HepG2 (cell line): Measurements from ENCODE around the gene SERINC2.
A peak's percentile ranks its signal among the peaks of the same experiment; 100 is the strongest.

Experiments used
- AHR ChIP-seq: IDR thresholded peaks from 2 replicates; pipeline ENCODE4 v1.6.1; 2018; ENCODE audit warnings: missing genetic modification reagents, missing compliant biosample characterization
- ARID2 ChIP-seq: sonication (generic); formaldehyde crosslinking; IDR thresholded peaks from 2 replicates; pipeline ENCODE4 v1.8.1; 2022; ENCODE audit warnings: mild to moderate bottlenecking, missing genetic modification reagents, borderline replicate concordance
- ARNT ChIP-seq: fragments of 450-650 bp; IDR thresholded peaks from 2 replicates; pipeline ENCODE4 v1.6.1; 2017
- GATAD2A ChIP-seq: IDR thresholded peaks from 2 replicates; pipeline ENCODE4 v1.6.1; 2016
- IRF1 ChIP-seq: sonication (generic); formaldehyde crosslinking; IDR thresholded peaks from 2 replicates; pipeline ENCODE4 v1.4.0; 2020; ENCODE audit warnings: low read depth, mild to moderate bottlenecking, missing genetic modification reagents
- MTA3 ChIP-seq: sonication (generic); formaldehyde crosslinking; IDR thresholded peaks from 2 replicates; pipeline ENCODE4 v1.4.0; 2020; ENCODE audit warnings: missing genetic modification reagents
- NFE2L1 ChIP-seq: sonication (generic); formaldehyde crosslinking; IDR thresholded peaks from 2 replicates; pipeline ENCODE4 v1.4.0; 2020; ENCODE audit warnings: missing genetic modification reagents, mild to moderate bottlenecking, borderline replicate concordance
- RNF2 ChIP-seq: fragments of 450-650 bp; conservative IDR thresholded peaks from 2 replicates; pipeline ENCODE4 v1.6.1; 2016; ENCODE audit warnings: low read depth
- SCMH1 ChIP-seq: sonication (generic); formaldehyde crosslinking; IDR thresholded peaks from 2 replicates; pipeline ENCODE4 v1.9.0; 2021; ENCODE audit warnings: missing genetic modification reagents, mild to moderate bottlenecking, borderline replicate concordance
- ZNF274 ChIP-seq: sonication (generic); formaldehyde crosslinking; IDR thresholded peaks from 2 replicates; pipeline ENCODE4 v1.5.1; 2020; ENCODE audit warnings: mild to moderate bottlenecking, missing genetic modification reagents
- TF ChIP-seq, protein P1 (sequence below): sonication (generic); formaldehyde crosslinking; IDR thresholded peaks from 2 replicates; pipeline ENCODE4 v1.5.0; 2020; ENCODE audit warnings: mild to moderate bottlenecking, missing genetic modification reagents, moderate library complexity
- TF ChIP-seq, protein P2 (sequence below): sonication (generic); formaldehyde crosslinking; IDR thresholded peaks from 2 replicates; pipeline ENCODE4 v1.5.1; 2020; ENCODE audit warnings: missing genetic modification reagents, mild to moderate bottlenecking, borderline replicate concordance

GRCh38 chr1:31436596-31437432, 23.8 kb downstream of the SERINC2 start:
- no peak for TF ChIP-seq AHR (CRISPR knock-in tag)
- TF ChIP-seq ARID2 (CRISPR knock-in tag) = no peak
- no peak for TF ChIP-seq IRF1 (CRISPR knock-in tag)
- TF ChIP-seq NFE2L1 (CRISPR knock-in tag) = no peak
- TF ChIP-seq, protein P1, sequence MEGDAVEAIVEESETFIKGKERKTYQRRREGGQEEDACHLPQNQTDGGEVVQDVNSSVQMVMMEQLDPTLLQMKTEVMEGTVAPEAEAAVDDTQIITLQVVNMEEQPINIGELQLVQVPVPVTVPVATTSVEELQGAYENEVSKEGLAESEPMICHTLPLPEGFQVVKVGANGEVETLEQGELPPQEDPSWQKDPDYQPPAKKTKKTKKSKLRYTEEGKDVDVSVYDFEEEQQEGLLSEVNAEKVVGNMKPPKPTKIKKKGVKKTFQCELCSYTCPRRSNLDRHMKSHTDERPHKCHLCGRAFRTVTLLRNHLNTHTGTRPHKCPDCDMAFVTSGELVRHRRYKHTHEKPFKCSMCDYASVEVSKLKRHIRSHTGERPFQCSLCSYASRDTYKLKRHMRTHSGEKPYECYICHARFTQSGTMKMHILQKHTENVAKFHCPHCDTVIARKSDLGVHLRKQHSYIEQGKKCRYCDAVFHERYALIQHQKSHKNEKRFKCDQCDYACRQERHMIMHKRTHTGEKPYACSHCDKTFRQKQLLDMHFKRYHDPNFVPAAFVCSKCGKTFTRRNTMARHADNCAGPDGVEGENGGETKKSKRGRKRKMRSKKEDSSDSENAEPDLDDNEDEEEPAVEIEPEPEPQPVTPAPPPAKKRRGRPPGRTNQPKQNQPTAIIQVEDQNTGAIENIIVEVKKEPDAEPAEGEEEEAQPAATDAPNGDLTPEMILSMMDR = no peak
- TF ChIP-seq SCMH1 (CRISPR knock-in tag) = no peak
- TF ChIP-seq, protein P2, sequence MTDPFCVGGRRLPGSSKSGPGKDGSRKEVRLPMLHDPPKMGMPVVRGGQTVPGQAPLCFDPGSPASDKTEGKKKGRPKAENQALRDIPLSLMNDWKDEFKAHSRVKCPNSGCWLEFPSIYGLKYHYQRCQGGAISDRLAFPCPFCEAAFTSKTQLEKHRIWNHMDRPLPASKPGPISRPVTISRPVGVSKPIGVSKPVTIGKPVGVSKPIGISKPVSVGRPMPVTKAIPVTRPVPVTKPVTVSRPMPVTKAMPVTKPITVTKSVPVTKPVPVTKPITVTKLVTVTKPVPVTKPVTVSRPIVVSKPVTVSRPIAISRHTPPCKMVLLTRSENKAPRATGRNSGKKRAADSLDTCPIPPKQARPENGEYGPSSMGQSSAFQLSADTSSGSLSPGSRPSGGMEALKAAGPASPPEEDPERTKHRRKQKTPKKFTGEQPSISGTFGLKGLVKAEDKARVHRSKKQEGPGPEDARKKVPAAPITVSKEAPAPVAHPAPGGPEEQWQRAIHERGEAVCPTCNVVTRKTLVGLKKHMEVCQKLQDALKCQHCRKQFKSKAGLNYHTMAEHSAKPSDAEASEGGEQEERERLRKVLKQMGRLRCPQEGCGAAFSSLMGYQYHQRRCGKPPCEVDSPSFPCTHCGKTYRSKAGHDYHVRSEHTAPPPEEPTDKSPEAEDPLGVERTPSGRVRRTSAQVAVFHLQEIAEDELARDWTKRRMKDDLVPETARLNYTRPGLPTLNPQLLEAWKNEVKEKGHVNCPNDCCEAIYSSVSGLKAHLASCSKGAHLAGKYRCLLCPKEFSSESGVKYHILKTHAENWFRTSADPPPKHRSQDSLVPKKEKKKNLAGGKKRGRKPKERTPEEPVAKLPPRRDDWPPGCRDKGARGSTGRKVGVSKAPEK = no peak
- TF ChIP-seq RNF2 = no peak
- TF ChIP-seq ARNT = no peak
- TF ChIP-seq ZNF274 = no peak
- peak; percentile 27; the same call in 1 of the 2 replicates for TF ChIP-seq GATAD2A (CRISPR knock-in tag)
- TF ChIP-seq MTA3 (CRISPR knock-in tag) = no peak
